Measurements from ENCODE around the gene EFNA2.

The EFNA2 gene

DNA sequence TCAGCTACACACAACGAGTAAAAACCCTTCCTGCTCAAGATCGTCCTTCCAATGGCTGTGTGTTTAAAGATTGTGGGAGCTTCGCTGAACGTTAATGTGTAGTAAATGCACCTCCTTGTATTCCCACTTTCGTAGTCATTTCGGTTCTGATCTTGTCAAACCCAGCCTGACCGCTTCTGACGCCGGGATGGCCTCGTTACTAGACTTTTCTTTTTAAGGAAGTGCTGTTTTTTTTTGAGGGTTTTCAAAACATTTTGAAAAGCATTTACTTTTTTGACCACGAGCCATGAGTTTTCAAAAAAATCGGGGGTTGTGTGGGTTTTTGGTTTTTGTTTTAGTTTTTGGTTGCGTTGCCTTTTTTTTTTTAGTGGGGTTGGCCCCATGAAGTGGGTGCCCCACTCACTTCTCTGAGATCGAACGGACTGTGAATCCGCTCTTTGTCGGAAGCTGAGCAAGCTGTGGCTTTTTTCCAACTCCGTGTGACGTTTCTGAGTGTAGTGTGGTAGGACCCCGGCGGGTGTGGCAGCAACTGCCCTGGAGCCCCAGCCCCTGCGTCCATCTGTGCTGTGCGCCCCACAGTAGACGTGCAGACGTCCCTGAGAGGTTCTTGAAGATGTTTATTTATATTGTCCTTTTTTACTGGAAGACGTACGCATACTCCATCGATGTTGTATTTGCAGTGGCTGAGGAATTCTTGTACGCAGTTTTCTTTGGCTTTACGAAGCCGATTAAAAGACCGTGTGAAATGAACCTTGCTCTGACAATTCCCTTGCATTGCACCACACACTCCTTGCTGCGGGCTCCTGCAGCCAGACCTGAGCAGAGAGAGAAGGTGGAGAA, 13.0 kb upstream of the EFNA2 start:
- FAIRE-seq = no peak

GRCh38 chr19:1273263-1274041, 12.2 kb upstream of the EFNA2 start:
- FAIRE-seq = no peak

DNA sequence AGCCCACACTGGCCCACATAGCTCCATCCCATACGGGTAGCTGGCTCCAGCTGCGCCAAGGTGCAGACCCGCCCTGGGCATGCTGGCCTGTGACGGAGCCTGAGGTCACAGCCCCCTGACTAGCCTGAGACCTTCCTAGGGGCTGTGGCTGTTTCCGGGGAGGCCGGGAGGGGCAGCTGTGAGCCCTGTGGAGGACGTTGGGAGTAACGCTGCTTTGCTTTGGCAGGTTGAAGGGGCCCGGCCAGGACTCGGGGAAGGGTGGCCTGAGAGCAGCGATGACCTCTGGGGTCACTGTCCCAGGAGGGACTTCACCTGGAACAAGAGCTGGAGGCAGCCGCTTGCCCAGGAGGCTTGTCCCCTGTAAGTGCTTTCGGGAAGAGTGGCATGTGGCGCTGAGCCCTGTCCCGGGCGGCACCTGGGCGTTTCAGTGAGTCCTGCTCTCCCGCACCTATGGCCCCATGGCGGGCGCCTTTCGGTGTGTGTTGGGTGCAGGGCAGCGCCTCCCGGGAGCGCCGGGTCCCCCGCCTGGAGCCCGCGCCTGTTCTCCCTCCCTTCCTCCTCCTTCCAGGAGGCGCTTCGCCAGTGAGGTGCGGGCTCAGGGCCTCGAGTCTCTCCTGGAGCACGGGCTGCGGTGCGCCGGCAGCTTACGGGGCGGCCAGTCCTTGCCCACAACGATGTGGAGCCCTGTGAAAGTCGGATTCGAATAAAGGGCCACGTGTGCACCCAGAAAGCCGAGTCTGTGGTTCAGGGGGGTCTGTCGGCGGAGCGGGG, 11.4 kb upstream of the EFNA2 start:
- FAIRE-seq = no peak

DNA sequence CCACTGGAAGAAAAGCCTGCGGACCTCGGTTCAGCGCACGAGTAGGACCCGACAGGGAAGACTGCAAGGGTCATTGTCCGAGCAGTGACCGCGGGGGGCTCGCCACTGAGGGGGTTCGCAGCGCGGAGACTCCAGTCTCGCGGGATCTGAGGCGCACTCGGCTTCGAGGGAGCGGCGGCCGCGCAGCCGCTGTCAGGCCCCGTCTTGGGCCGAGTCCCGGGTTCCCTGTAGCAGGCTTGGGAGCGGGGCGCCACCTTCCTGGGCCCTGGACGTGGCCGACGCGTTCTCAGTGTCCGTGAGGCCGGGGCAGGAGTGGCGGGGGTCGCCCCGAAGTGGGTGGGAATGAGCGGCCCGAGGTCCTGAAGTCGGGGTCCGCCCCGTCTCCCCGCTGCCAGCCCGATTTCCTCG, 10.8 kb upstream of the EFNA2 start:
- no peak for FAIRE-seq

GRCh38 chr19:1275260-1275975, 10.3 kb upstream of the EFNA2 start, which contains the start of gene FAM174C:
TSS of gene FAM174C (plus strand) at chr19:1275530. CDS start at chr19:1275550, 20 bp downstream.
- FAIRE-seq = no peak

GRCh38 chr19:1275976-1276627, 9.6 kb upstream of the EFNA2 start:
- FAIRE-seq = no peak

GRCh38 chr19:1276628-1277022, 9.0 kb upstream of the EFNA2 start:
- FAIRE-seq = no peak

- FAIRE-seq = no peak
Measured at GRCh38 chr19:1277061-1277460, 8.6 kb upstream of the EFNA2 start.

DNA sequence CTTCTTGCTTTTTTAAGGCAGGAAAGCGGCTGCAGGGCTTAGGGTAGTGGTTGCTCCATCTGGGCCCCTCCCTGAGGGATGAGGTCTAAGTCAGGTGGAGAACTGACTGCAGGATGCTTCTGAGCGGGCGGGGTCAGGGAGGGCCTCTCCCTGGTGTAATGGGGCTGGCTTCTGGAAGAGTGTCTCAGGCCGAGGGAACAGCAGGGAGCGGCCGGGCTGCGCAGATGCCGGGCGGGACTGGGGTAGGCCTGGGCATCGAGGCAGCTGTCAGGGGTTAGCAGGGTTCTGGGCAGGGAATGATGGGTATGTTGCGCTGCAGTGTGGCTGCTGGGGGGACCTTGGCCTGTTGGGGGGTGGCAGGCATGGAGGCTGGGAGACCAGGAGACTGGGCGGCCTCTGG, 7.6 kb upstream of the EFNA2 start:
- no peak for FAIRE-seq

- no peak for FAIRE-seq
Measured at GRCh38 chr19:1278713-1279660, 6.7 kb upstream of the EFNA2 start.

DNA sequence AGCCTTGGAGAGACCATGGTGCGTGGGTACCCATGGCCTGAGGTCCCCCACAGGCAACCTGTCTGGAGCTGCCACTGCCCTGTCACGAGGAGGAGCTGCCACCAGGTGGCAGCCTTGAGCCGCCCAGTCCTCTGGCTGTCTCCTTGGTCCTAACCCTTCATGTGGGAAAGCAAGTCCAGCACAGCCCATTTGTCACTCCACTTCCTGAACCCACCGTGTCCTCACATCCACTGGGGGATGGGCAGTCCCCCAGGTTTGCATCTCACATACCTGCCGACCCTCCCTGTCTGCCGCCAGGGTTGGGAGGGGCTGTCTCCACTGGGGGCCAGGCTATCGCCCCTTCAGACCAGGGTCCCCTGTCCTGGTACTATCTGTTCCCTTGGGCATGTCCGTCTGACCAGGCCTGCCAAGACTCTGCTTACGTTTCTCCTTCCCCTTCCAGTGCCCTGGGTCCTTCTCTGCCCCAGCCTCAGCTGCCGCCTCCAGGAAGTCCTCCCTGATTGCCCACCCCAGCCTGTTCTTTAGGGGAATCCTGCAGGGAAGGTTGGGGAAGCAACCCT, 5.8 kb upstream of the EFNA2 start:
- no peak for FAIRE-seq

GRCh38 chr19:1280636-1281568, 4.8 kb upstream of the EFNA2 start:
- FAIRE-seq = no peak

- no peak for FAIRE-seq
Measured at GRCh38 chr19:1281569-1282287, 3.9 kb upstream of the EFNA2 start.

DNA sequence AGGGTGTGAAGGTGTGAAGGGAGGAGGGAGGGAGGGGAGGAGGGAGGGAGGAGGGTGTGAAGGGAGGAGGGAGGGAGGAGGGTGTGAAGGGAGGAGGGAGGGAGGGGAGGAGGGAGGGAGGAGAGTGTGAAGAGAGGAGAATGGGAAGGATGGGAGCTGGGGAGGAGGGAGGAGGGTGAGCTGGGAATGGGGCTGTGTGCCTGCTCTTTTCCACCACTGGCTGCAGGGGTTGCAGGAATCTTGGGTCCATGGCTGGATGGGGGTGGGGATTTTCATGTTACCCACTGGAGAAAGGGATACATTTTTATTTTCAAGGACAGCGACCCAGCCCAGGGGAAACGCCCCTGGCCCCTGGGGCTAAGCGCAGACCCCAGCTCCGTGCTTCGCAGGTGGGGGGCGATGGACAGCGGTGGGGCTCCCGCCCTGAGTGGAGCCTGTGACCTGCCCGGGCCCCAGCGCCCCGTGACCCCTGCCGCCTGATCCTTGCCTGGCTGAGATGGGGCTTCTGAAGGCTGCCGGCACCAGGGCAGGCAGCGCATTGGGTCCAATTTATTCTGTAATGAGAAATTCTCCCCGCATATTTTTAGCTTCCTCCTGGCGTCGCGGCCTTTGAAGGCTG, 3.0 kb upstream of the EFNA2 start:
- no peak for FAIRE-seq

- no peak for FAIRE-seq
Measured at GRCh38 chr19:1283207-1283916, 2.3 kb upstream of the EFNA2 start.

DNA sequence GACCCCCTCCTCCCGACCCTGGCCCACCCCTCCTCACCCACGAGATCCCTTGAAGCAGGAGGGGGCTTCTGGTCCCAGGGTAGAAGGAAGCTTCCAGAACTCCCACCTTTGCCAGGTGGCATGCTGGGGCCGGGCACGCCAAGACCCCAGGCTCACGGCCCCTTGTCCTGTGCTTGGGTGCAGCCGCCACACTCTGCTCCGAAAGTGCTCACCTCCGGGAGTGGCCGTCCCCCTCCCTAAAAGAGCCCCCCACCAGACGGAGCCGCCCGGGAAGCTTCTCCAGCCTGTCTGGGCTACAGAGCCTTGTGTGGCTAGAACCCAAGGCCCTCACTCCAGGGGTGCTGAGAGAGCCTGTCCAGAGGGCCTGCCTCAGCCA, 1.8 kb upstream of the EFNA2 start:
- FAIRE-seq = no peak

- no peak for FAIRE-seq
Measured at GRCh38 chr19:1284293-1284978, 1.2 kb upstream of the EFNA2 start.
